ENCODE data around the gene EYA3.
A peak's percentile ranks its signal among the peaks of the same experiment; 100 is the strongest.

The EYA3 gene

GRCh38 chr1:27990920-27991537 lies 97.4 kb downstream of the EYA3 start:
- no peak for DNase-seq (ENCODE audit: low read depth)
- TF ChIP-seq MYC (IDR thresholded peaks at IDR 0.05; ENCODE audit: low read depth, low read length) (no peak), POLR2A (IDR thresholded peaks at IDR 0.05; ENCODE audit: extremely low read depth, insufficient read length) (no peak), CTCF (IDR thresholded peaks at IDR 0.05; ENCODE audit: low read depth, low read length) (no peak), MAX (IDR thresholded peaks at IDR 0.05; ENCODE audit: low read depth, low read length) (no peak)
- no peak overlapping the region for H3K4me3 ChIP-seq (ENCODE audit: low read depth, low read length)

GRCh38 chr1:27981145-27981544 lies 107.3 kb downstream of the EYA3 start:
- H3K4me3 ChIP-seq (ENCODE audit: low read depth, low read length): no peak overlapping the region
- no peak for DNase-seq (ENCODE audit: low read depth)
- TF ChIP-seq MYC (IDR thresholded peaks at IDR 0.05; ENCODE audit: low read depth, low read length): no peak
- TF ChIP-seq POLR2A (IDR thresholded peaks at IDR 0.05; ENCODE audit: extremely low read depth, insufficient read length): no peak
- TF ChIP-seq MAX (IDR thresholded peaks at IDR 0.05; ENCODE audit: low read depth, low read length): no peak
- no peak for TF ChIP-seq CTCF (IDR thresholded peaks at IDR 0.05; ENCODE audit: low read depth, low read length)

GRCh38 chr1:27980216-27980845 lies 108.1 kb downstream of the EYA3 start:
- no peak for TF ChIP-seq MAX (IDR thresholded peaks at IDR 0.05; ENCODE audit: low read depth, low read length)
- TF ChIP-seq MYC (IDR thresholded peaks at IDR 0.05; ENCODE audit: low read depth, low read length): no peak
- no peak for TF ChIP-seq POLR2A (IDR thresholded peaks at IDR 0.05; ENCODE audit: extremely low read depth, insufficient read length)
- TF ChIP-seq CTCF (IDR thresholded peaks at IDR 0.05; ENCODE audit: low read depth, low read length): no peak

GRCh38 chr1:27979859-27980201 lies 108.6 kb downstream of the EYA3 start:
- H3K4me3 ChIP-seq (ENCODE audit: low read depth, low read length): no peak overlapping the region
- no peak for DNase-seq (ENCODE audit: low read depth)
- no peak for TF ChIP-seq CTCF (IDR thresholded peaks at IDR 0.05; ENCODE audit: low read depth, low read length)
- no peak for TF ChIP-seq POLR2A (IDR thresholded peaks at IDR 0.05; ENCODE audit: extremely low read depth, insufficient read length)

More at GRCh38 chr1:27980216-27980845, 108.1 kb downstream of the EYA3 start:
- no peak overlapping the region for H3K4me3 ChIP-seq (ENCODE audit: low read depth, low read length)
- DNase-seq (ENCODE audit: low read depth): no peak

GRCh38 chr1:27979151-27979858 lies 109.1 kb downstream of the EYA3 start:
- DNase-seq (ENCODE audit: low read depth): peak; percentile 75
- no peak overlapping the region for H3K4me3 ChIP-seq (ENCODE audit: low read depth, low read length)
- no peak for TF ChIP-seq POLR2A (IDR thresholded peaks at IDR 0.05; ENCODE audit: extremely low read depth, insufficient read length)
- TF ChIP-seq MYC (IDR thresholded peaks at IDR 0.05; ENCODE audit: low read depth, low read length): no peak
- TF ChIP-seq CTCF (IDR thresholded peaks at IDR 0.05; ENCODE audit: low read depth, low read length): no peak
- no peak for TF ChIP-seq MAX (IDR thresholded peaks at IDR 0.05; ENCODE audit: low read depth, low read length)
